GM18508 (cell line): ENCODE results near the gene NEDD4L.

ENCODE experiments used
- ATAC-seq: cut with Tn5 transposase; IDR thresholded peaks from one replicate; pipeline ENCODE4 v1.9.1; 2021; ENCODE audit warnings: moderate number of reproducible peaks; ENCODE audit not compliant: insufficient read depth, unreplicated experiment

Gene NEDD4L

GRCh38 chr18:58175122-58175785 lies 131.2 kb downstream of the NEDD4L start:
- ATAC-seq = no peak

GRCh38 chr18:58175786-58176176 lies 131.8 kb downstream of the NEDD4L start:
- no peak for ATAC-seq

GRCh38 chr18:58177004-58177717 lies 133.1 kb downstream of the NEDD4L start:
- ATAC-seq = no peak

DNA sequence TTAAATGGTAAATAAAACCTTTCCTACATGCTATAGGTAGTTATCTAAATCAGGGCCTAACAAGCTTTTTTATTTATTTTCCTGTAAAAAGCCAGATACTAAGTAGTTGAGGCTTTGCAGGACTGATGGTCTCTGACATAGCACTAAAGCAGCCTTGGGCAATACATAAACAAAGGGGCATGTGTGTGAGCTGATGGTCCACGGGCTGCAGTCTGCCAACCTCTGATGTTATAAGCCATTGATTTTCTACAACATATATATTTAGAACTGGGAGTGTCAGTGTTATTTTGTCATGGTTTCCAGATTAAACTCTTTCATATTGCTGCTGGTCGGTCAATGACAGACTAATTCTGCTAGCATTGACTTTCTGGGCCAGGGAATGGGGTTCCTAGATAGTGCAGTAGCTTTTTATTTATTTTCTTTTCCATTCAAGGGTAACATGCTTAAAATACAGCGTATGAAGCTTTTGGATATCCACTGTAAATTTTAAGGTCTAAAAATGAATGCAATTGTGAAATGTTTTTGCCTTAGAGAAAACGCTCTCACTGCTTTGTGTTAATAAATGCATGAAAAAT lies 134.0 kb downstream of the NEDD4L start:
- no peak for ATAC-seq

- no peak for ATAC-seq
Observed at GRCh38 chr18:58178511-58178910, 134.5 kb downstream of the NEDD4L start.

GRCh38 chr18:58180172-58180571 lies 136.1 kb downstream of the NEDD4L start:
- ATAC-seq = no peak

- ATAC-seq = no peak
Observed at GRCh38 chr18:58180738-58181353, 136.8 kb downstream of the NEDD4L start.

GRCh38 chr18:58181988-58182387 lies 138.0 kb downstream of the NEDD4L start:
- ATAC-seq = no peak

GRCh38 chr18:58183226-58183625 lies 139.2 kb downstream of the NEDD4L start:
- no peak for ATAC-seq

DNA sequence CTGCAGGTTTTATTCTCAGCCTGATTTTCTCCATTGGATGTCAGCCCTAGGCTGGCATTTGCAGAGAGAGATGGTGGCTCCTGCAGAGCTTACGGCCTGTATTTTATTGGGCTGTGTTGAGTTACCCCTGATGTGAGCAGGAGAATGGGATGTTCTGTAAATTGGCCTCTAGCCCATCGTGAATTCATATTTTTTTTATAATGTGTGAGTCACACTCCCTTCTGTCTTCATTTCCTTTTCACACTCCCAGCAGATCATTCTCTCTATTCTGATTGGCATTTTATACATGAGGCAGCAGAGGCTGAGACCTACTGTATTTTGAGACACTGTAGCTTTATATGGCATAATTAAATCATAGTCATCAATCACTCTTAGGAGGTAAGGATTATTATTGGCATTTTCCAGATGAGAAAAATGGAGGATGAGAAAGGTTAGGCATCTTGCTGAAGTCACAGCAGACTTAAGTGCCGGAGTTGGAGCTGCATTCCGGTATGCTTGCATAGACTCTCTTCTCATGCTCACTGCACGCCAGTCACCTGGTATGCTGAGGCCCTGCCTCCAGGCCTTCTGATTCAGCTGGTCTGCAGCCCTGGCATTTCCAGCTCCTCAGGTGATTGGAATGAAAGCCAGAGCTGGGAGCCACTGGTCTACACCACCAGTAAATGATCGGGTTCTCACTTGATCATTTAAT lies 142.4 kb downstream of the NEDD4L start:
- ATAC-seq = no peak

DNA sequence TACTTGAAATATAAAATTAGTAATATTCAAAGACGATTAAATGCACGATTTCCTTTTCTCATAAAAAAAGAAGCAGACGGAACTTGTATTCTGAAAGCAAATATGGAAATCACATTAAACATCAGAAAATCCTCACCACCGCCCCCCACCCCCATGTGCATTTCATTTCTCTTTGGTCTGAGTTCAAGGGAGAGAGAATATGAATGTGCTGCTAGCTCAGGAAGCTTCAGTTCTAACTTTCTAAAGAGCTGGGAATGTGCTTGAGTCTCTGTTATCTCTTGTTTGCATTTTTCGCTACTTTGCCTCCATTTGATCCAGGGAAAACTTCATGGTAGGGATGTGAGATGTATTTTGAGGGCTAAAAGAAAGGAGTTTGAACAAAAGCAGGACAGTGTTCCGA lies 143.6 kb downstream of the NEDD4L start:
- ATAC-seq = no peak

DNA sequence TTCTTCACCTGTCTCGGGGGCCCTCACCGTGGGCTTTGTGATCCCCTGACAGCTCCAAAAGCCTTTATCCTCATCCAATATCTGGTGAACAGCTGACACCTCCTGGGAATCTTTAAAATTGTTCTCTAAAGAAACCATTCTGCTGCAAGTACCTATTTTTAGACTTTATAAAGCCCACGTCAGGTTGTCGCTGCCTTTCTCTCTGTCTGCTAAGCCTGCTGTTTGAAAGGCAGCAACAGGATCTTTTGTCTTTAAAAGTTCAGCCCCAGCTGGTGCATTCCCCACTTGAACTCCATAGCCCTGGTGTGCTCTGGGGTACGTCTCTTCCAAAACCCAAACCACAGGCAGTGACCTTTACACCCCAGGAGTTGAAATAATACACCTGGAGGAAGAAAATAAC lies 145.0 kb downstream of the NEDD4L start:
- no peak for ATAC-seq

- ATAC-seq = no peak
Observed at GRCh38 chr18:58190842-58191530, 147.0 kb downstream of the NEDD4L start.

DNA sequence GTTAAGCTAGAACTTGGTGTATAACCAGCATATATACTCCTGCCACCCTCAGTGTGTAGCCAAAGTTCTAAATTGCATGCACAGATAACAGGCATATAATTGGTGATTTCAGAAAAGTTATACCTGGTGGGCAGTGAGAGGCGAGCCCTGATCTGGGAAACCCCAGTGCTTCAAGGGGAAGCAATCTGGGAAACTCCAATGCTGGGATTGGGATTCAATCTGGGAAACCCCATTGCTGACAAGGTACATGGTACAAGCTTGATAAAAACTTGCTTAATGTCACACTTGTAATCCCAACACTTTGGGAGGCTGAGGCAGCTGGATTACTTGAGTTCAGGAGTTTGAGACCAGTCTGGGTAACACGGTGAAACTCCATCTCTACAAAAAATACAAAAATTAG lies 147.6 kb downstream of the NEDD4L start:
- no peak for ATAC-seq

DNA sequence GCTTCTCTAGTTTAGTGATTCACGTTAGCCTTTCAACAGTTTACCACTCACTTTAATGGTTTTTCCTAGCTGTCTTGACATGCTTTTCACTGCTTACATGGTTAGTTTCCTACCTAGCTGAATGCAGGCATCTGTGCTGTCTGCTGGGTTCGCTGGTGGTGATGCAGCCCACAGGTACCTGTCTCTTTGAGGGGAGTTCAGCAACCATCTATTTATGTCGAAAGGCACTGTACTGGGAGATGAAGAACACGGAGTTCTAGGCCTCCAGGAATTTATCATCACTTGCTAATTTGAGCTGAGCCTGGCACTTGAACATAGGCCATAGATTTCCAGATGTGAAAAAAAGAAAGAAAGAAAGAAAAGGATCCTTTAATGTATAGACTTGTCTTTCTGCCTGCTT lies 148.5 kb downstream of the NEDD4L start:
- no peak for ATAC-seq

DNA sequence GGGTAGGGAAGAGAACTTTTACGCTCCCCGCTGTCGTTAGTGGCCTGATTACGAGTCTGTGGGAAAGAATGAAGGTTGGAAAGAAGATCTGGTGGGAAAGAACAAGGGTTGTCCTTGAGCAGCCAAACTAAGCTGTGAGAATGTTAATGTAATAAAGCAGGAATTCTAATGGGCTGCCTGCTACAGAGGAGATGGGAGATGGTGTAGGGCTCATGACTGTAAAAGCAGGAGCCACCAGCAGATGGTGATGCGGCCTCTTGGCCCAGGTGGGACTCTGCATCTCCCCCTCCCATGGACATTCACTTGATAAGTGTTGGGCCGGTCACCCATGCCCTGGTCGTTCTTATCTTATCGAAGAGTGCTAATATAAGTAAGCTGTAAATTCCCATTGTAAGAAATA lies 150.0 kb downstream of the NEDD4L start:
- ATAC-seq = no peak

DNA sequence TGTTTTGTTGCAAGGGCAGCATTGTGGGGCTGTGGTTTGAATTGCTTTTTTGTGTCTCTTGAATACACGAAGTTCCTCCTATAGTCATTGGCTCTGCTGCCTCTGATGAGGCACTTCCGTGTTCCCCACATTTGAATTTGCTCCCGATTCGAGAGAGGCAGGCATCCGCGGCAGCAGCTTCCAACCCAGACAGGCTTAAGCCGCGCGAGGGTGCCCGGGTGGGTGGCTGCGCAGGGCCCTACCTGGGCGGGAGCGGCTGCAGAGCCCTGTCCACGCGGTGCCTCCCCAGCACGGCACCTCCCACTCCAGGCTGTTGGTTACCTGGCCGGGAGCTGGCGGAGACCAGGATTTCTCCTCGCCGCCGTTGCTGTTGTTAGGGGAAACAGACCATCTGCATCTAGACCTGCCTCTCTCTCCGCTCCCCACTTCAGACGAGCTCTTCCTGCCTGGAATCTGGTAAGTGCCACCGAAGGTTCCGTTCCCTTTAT lies 151.3 kb downstream of the NEDD4L start:
- no peak for ATAC-seq

DNA sequence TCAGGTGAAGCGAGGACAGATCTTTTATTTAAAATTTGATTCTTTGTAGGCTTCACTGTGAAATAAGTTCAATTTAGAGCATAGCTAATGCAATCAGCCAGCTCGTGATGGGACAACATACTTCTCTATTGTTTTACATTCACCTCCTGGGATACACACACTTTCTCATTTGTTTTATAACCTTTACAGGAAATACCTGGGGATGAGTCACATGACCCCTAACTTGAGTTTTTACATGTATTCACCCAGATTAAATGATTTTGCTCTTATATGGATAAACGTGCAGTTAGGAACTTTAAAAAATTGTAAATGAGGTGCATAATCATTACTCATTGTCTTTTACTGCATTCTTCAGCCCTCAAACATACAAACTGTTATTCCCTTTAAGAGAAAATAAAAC lies 152.1 kb downstream of the NEDD4L start:
- ATAC-seq = no peak

DNA sequence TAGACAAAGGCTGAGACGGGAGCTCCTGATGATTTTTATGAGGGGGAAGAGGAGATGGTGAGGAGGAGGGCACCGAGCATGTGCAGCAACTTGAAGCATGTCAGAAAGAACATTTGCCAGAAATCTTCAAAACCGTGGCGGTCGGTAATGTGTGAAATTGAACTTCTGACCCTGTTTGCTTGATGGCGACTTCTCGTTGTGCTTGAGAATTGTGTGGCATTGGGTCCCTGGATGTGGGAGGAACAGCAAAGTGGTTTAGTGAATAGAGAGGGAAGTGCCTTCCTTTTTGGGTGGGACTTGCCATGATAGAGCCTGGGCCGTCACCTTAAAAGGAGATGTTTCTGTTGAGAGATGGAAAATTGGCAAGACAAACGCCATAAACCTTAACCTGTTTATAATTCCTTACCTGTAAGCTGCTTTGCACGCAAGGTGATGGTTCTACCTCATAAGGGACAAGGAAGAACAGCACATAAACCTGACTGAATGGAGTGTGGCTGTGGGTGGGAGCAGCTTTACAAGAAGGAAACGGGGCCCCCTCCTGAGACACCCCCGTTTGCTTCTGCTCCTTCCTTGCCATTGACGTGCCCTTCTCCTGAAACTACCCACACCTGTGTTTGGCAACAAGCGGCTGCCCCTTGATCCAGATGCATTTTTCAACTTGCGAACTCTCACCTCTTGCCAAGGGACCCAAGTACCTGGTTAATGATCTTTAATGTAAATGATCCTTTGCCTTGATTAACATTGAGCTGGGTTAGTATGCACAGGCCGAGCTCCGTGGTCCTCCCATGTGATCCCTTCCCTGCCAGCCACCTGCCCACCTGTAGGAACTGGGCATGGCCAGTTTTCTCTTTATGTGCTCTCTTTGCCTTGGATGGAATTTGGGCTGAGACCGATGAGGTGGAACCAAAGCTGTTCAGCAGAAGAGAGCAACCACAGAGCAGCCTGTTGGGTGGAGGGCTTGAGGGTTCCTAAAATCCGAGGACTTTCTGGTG lies 153.2 kb downstream of the NEDD4L start:
- no peak for ATAC-seq
